Renal cortical epithelial cell (primary cell): ENCODE measurements around the gene SH3TC2. TPM values are rescaled to one million over a fixed set of nuclear protein-coding genes. Genes with fewer than 3 reads are reported as not detected.

ENCODE experiments used
- DNase-seq: peaks from one replicate; pipeline ENCODE4 v3.0.0-alpha.2; 2011; ENCODE audit warnings: low read depth
- total RNA-seq: library from RNA; depleted of rRNA; stranded (reverse); fragments of >200 nt; gene quantifications from 2 replicates; pipeline ENCODE4 v1.2.3, GENCODE V29; 2014

The SH3TC2 gene
- total RNA-seq, 1 donor from 2014 or later: 6.4 TPM

- no peak for DNase-seq
These were observed 90.5 kb downstream of the SH3TC2 start for GRCh38 chr5:148972396-148972795.

- no peak for DNase-seq
These were observed 92.0 kb downstream of the SH3TC2 start for GRCh38 chr5:148970876-148971275.

- no peak for DNase-seq
These were observed 92.6 kb downstream of the SH3TC2 start for GRCh38 chr5:148970228-148970627.

GRCh38 chr5:148969291-148969690, 93.6 kb downstream of the SH3TC2 start:
- no peak for DNase-seq

DNA sequence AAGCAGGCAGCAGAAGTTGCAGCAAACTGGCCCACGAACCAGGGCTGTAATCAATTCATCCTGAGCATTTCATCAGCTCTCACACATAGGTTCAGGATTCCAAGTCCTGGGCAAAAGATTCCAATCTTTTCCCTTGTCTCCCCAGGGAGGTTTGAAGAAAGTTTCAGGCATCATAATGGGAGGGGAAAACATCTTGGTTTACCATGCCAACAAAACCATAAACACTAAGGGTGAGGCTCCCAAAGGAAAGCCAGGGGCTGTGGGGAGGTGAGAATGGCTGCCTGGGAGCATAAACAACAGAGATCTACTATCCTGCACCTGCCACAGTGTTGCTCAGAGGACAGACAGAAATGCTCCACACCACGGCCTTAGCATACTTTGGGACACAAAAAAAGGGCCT, 94.6 kb downstream of the SH3TC2 start:
- no peak for DNase-seq

DNA sequence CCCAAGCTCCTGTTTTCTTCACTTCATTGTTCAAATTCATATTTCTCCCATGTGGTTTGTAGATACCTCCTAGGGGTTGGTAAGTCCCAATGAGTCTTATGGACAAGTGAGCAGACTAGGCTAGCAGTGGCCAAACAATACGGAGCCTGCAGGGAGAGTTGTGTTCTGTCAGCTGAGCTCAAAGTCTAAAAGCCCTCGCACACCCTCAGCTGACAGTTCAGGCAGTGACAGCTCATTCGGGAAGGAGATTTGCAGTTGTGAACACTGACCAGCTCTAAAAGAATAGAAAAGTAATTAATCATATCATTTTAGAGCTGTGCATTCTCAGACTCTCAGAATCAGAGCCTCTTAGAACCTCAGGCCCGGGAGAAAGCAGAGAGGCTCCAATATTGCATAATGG, 95.1 kb downstream of the SH3TC2 start:
- DNase-seq: no peak

- DNase-seq: no peak
These were observed 95.9 kb downstream of the SH3TC2 start for GRCh38 chr5:148966938-148967337.

GRCh38 chr5:148966348-148966747, 96.5 kb downstream of the SH3TC2 start:
- no peak for DNase-seq

- DNase-seq: peak; percentile 99
These were observed 97.2 kb downstream of the SH3TC2 start for GRCh38 chr5:148965511-148966265.

GRCh38 chr5:148963664-148964063, 99.2 kb downstream of the SH3TC2 start:
- DNase-seq: no peak

DNA sequence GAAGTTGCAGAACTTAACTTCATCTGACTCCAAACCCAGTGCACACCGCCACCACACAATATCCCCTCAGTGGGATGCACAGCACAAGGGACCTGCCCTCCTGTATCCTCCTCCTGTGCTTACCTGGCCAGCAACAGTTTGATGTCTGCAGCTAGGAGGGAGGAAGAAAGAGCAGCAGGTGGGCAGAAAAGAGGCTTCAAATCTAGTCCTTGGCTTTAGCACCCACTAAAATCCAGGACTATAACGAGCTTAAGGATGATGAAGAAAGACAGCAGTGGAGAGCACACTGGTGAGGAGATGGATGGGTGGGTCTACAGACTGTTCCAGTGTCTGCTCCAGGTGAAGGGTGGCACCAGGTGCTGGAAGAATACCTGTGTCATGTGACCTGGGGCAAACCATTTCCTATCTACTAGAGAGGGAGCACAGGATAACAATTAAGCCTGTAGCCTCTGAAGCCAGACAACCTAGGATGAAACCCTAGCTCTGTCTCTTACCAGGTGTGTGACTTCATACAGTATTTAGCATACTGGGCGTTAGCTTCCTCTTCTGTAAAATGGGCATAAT, 100.0 kb downstream of the SH3TC2 start:
- DNase-seq: no peak

- no peak for DNase-seq
These were observed 100.7 kb downstream of the SH3TC2 start for GRCh38 chr5:148962200-148962550.

DNA sequence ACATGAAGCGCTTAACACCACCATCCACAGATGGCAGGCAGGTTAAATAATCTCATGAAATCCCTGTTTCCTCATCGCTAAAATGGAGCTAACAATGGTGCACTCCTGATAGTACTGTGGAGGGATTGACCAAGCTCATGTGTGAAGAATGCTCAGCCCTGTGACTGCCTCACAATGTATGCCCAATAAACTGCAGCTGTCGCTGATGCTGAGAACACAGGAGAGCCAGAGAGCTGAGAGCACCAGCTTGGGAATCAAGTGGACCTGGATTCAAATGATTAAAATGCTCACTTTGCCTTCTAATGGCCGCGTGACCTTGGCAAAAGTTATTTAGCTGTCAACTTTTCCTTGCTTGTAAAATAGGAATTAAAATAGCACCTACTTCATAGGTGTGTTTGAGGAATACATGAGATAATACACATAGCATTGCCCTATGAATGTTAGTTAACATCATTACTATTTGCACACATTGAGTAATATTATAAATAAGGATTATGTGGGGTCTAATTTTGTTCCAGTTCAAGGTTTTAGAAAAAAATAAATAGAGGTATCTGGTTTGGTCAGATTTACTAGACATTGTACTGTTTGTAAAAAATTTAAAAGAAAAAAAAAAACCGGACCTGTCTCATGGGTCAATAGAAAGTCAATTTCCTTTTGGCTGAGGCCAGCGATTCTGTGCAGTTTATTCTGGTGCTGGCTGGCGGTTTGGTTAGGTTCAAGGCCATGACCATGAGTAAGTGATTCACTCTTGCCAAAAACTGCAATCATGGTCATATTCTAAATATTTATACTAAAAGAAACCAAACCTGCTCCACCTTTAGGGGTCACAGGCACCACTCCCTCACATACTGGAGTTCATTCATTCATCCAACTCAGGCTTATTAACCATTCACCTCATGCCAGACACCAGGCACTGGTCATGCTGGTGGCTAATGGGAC, 101.3 kb downstream of the SH3TC2 start:
- no peak for DNase-seq

GRCh38 chr5:148960070-148960769, 102.6 kb downstream of the SH3TC2 start:
- no peak for DNase-seq

- DNase-seq: no peak
These were observed 105.2 kb downstream of the SH3TC2 start for GRCh38 chr5:148957591-148958202.

DNA sequence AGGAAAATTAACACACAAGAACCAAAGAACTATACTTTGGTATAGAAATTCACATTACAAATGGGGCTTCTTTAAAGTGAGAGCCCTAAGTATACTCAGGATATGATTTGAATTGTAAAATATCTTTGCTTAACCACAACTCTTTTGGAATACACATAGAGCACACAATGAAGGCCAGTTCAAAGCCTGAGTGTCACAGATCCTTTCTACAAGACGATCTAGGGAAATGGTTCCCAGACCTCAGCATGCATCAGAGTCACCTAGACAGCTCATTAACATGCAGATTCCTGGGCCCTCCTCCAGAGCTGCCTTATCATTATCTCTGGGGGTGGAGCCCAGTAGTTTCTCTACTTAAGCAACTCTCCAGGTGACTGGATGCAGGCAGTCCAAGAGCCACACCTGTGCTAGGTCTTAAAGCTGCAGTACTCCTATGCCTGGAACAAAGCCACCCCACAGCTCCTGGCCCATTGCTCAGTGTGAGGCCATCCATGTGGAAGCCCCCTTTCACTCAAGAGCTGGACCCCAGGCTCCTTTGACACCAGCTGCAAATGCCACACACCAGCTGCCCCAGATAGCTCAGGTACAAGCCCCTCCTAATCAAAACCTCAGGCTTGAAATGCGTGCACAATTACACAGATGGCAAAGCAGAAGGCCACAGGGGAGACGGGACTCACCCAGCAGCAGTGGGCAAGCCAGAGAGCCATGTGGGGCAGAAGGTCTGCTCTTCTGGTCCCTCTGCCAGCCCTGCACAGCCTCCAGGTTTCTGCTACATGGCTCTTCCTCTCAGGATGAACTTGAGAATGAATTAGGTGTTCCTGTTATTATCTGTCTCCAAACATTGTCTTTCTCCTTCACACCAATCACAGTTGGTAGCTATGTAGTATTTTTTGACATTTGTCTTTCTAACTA, 106.1 kb downstream of the SH3TC2 start:
- DNase-seq: no peak
